NCI-H2171 treated with DMSO at 0.1 percent for 48 hours (cell line): ENCODE results near the gene PWWP2B.
A peak's percentile ranks its signal among the peaks of the same experiment; 100 is the strongest.

Experiments used
- DNase-seq: peaks from one replicate; lab custom pipeline; 2025; lab: John Stamatoyannopoulos, UW

PWWP2B gene

GRCh38 chr10:132397036-132397541 is at the start of gene PWWP2B:
TSS of gene PWWP2B (plus strand) at chr10:132397200. CDS start at chr10:132397227, 27 bp downstream.
- DNase-seq = no peak

GRCh38 chr10:132347211-132347930 is 49.6 kb upstream of the PWWP2B start:
- no peak for DNase-seq

- DNase-seq = no peak
These were observed 49.1 kb upstream of the PWWP2B start for GRCh38 chr10:132347931-132348267.

GRCh38 chr10:132349766-132350165 is 47.2 kb upstream of the PWWP2B start:
- no peak for DNase-seq

GRCh38 chr10:132350391-132350790 is 46.6 kb upstream of the PWWP2B start:
- no peak for DNase-seq

- no peak for DNase-seq
These were observed 46.1 kb upstream of the PWWP2B start for GRCh38 chr10:132350946-132351345.

GRCh38 chr10:132351611-132352010 is 45.4 kb upstream of the PWWP2B start:
- no peak for DNase-seq

- DNase-seq = peak; percentile 9
These were observed 44.3 kb upstream of the PWWP2B start for GRCh38 chr10:132352462-132353308.

- DNase-seq = no peak
These were observed 43.3 kb upstream of the PWWP2B start for GRCh38 chr10:132353456-132354355.

GRCh38 chr10:132354356-132355094 is 42.5 kb upstream of the PWWP2B start:
- no peak for DNase-seq

- DNase-seq = no peak
These were observed 41.7 kb upstream of the PWWP2B start for GRCh38 chr10:132355297-132355696.

- no peak for DNase-seq
These were observed 41.2 kb upstream of the PWWP2B start for GRCh38 chr10:132355754-132356153.

- no peak for DNase-seq
These were observed 40.3 kb upstream of the PWWP2B start for GRCh38 chr10:132356621-132357195.

- DNase-seq = no peak
These were observed 39.5 kb upstream of the PWWP2B start for GRCh38 chr10:132357286-132358058.

GRCh38 chr10:132359305-132360040 is 37.5 kb upstream of the PWWP2B start:
- DNase-seq = no peak

GRCh38 chr10:132360766-132361447 is 36.1 kb upstream of the PWWP2B start:
- DNase-seq = no peak

GRCh38 chr10:132361581-132362101 is 35.4 kb upstream of the PWWP2B start:
- no peak for DNase-seq

GRCh38 chr10:132362151-132362611 is 34.8 kb upstream of the PWWP2B start:
- DNase-seq = no peak

- DNase-seq = no peak
These were observed 33.6 kb upstream of the PWWP2B start for GRCh38 chr10:132363376-132363775.
